NB4 (cell line): ENCODE results near the gene SLC2A4RG.

ENCODE experiments used
- TF ChIP-seq, protein P1 (sequence below): IDR thresholded peaks from one replicate; pipeline ENCODE4 v1.5.1; 2012; ENCODE audit warnings: low read depth, low read length
- TF ChIP-seq, protein P2 (sequence below): IDR thresholded peaks from 2 replicates; pipeline ENCODE4 v1.6.1; 2011; ENCODE audit warnings: low read depth, low read length

DNA sequence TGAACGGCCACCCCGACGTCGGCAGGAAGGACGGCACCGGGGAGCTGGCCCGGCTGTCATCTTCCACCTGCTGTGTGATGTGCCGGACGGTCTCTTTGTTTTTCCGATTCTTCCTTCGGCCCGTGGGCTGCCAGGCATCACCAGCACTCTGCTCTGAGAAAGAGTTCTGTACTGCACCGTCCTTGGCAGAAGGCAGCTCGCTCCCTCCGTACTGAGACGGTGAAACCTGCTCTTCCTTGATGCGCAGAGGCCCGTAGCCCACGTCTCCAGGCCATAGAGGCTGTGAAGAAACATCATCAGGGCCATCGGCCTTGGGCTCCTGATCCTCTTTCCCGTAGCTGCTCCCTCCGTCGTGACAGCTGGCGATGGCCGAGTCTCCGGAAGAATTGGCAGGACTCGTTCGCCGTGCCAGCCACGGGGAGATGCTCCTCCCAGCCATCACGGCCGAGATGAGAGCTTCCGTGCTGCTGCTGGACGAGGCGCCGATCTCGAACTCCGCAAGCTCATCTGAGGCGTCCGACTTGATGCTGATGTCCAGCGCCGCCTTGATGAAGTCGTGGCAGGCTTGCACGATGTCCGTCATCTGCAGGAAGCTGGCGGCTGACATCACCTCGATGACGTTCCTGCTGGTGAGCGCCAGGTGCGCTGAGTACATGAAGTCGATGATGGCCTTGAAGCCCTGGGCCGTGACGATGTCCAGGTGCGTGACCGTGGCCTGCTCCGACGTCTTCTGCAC, 50.4 kb downstream of the SLC2A4RG start:
- TF ChIP-seq, protein P1, sequence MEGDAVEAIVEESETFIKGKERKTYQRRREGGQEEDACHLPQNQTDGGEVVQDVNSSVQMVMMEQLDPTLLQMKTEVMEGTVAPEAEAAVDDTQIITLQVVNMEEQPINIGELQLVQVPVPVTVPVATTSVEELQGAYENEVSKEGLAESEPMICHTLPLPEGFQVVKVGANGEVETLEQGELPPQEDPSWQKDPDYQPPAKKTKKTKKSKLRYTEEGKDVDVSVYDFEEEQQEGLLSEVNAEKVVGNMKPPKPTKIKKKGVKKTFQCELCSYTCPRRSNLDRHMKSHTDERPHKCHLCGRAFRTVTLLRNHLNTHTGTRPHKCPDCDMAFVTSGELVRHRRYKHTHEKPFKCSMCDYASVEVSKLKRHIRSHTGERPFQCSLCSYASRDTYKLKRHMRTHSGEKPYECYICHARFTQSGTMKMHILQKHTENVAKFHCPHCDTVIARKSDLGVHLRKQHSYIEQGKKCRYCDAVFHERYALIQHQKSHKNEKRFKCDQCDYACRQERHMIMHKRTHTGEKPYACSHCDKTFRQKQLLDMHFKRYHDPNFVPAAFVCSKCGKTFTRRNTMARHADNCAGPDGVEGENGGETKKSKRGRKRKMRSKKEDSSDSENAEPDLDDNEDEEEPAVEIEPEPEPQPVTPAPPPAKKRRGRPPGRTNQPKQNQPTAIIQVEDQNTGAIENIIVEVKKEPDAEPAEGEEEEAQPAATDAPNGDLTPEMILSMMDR, result no peak
- TF ChIP-seq, protein P2, sequence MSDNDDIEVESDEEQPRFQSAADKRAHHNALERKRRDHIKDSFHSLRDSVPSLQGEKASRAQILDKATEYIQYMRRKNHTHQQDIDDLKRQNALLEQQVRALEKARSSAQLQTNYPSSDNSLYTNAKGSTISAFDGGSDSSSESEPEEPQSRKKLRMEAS, result no peak
